H54 (cell line): ENCODE data around the gene INPP5K.
"Not testable (repeated sequence)": the region's sequence is repeated elsewhere in the genome, so short reads cannot be mapped to it uniquely, and the experiment has no call there.

Source experiments
- DNase-seq: peaks from one replicate; pipeline ENCODE4 v3.0.0; 2011; ENCODE audit warnings: low spot score, mixed read lengths; ENCODE audit not compliant: insufficient read length
- FAIRE-seq: peaks from 3 replicates; lab custom pipeline; 2011; peaks lifted over from hg19 to GRCh38; lab: Jason Lieb, UNC
- POLR2A ChIP-seq: IDR thresholded peaks from 2 replicates; pipeline ENCODE4 v1.6.1; 2011; ENCODE audit warnings: low read depth, mild to moderate bottlenecking, low read length

Gene INPP5K

DNA sequence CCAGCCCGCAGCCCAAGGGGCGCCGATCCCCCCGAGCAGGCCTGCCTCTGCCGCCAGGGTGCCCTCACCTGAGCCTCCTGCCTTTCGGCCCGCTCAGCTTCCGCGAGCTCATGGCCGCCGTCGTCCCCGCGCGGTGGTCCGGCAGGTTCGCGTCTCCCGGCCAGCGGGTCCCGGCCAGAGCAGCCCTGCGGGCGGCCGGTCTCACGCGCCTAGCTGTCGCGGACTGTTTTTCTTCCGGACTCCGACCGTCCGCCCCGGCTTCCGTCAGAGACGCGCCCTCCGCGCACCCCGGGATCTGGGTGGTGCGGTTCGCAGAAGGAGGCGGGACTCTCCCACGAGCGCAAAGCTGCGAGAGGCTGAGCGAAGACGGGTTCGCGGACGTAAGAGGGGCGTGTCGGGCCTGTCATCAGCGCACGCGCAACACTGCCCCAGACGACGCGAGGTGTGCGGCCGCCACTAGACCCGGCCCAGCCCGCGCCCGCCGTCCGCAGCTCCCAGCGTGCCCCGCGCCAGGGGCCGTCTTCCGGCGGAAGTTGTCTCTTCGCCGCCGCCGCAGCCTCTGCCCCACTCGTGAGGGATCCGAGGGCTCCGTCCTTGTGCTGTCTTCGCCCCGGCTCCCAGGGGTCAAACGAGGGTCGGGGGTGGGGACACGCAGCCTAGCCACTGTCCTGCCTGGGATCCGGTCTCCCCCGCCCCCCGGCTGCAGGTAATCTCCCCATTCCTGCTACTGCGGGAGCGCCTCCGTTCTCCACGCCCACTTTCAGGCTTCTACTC, at the start of gene INPP5K:
INPP5K (minus strand) TSS at position 225 of the 774 bp plus-strand sequence; CDS start at position 112, 113 bp downstream.
- FAIRE-seq (peak; percentile 52), DNase-seq (peak; percentile 98)
- TF ChIP-seq POLR2A: peak; percentile 73

DNA sequence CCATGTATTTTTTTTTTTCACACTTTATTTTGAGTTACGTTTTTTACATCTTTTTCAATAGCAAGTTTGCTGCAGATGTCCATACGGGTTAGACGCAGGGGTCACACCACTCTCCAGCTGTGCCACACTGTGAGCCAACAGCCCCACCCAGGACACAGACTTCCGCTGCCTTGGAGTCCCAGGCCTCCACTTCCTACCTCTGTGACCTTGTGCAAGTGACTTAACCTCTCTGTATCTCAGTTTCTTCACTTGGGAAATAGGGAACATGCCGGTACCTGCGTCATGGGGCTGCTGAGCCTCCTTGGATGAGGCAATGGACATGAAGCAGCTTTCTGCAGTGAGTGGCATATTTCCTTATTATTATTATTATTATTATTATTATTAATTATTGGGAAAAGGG, 49.5 kb upstream of the INPP5K start:
- FAIRE-seq: no peak
- no peak for DNase-seq
- TF ChIP-seq POLR2A: no peak

DNA sequence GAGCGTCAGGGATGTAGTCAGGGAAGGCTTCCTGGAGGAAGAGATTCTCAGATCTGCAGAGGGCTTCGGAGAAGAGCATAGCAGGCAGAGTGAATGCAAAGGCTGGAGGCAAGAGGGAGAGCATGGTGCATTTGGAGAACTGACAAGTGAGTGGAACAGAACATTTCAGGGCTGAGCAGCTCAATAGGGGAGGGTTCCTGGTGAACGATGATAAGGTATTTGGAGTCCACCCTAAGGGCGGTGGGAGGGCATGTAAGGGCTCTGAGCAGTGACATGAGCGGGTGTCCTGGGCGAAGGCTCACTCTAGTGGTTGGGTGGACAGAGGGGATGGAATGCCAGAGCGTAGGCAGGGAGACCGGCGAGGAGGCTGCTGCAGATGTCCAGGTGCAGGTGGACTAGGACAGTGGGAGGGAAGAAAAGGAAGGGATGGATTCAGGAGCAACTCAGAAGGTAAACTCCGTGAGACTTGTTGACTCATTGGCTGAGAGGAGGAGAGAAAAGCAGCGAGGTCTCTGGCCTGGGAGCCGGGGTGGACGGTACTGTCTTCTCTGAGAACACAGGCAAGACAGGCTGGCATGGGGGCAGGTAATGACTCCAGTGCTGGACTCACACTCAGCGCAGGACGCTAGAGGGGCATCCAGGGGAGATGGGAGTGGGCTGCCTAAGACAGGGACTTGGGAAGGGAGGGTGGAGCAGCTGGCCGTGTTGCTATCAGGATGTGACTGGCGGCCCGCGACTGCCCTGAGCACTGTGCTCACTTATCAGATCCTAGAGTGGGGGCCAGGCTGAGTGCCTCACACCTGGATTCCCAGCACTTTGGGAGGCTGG, 47.6 kb upstream of the INPP5K start:
- FAIRE-seq (no peak), DNase-seq (no peak)
- TF ChIP-seq POLR2A: no peak

DNA sequence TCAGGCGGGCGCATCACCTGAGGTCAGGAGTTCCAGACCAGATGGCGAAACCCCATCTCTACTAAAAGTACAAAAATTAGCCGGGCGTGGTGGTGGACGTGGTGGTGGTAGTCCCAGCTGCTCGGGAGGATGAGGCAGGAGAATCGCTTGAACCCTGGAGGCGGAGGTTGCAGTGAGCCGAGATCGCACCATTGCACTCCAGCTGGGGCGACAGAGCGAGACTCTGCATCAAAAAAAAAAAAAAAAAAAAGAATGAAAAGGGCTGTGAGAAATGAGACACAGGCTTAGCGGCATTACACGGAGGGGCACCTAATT, 47.0 kb upstream of the INPP5K start:
- not testable (repeated sequence) for FAIRE-seq, DNase-seq

DNA sequence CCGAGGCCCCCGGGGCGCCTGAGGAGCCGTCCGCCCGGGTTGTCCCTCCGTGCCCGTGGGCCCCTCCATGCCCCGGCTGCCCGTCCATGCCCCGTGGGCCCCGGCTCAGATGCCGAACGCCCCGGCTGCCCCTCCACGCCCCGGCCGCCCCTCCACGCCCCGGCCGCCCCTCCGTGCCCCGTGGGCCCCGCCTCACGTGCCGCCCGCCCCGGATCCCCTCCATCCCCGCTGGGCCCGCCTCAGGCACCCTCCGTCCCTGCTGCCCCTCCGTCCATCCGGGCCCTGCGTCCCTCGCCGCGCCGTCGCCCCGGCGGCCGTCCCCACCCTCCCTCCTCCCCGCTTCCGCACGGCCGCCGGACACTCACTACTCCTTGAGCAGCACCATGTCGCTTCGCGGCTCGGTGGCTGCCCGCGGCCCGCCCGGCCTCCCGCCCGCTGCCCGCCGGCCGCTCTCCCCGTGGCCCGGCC, 45.8 kb upstream of the INPP5K start:
- DNase-seq: peak; percentile 69
- FAIRE-seq: no peak
- no peak for TF ChIP-seq POLR2A

DNA sequence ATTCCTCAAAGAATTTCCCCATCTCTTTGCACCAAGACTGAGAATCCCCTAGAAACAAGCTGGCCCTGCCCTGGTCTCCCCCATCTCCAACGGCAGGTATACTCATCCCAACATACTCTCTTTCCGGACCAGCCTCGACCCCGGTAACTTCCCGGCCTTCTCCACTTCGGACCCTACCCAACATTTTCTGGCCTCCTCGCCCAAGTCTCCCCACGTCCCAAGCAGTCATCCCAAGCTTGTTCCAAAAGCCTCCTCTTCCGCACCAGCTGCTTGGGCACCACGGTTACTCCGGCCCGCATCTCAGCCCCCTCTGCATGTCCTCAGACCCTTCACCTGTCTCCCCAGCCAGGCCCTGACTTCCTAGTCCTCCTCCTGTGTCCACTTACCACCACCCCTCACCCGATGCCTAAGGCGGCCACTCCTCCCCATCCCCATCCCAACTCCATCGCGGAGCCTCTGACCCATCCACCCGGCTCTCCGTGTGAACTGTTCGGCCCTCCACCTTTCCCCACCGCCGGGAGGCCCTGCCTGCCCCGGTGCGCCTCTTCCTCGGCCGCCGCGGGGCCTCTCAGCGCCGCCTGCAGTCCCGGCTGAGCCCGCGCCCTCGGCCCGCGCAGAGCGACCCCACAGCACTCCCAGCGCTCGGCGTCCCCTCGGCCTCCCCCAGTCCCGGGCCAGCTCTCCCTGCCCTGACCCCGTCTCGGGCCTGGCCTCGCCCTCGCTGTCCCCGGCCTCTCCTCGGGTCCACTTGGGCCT, 45.2 kb upstream of the INPP5K start:
- no peak for DNase-seq
- FAIRE-seq: no peak
- TF ChIP-seq POLR2A: no peak

DNA sequence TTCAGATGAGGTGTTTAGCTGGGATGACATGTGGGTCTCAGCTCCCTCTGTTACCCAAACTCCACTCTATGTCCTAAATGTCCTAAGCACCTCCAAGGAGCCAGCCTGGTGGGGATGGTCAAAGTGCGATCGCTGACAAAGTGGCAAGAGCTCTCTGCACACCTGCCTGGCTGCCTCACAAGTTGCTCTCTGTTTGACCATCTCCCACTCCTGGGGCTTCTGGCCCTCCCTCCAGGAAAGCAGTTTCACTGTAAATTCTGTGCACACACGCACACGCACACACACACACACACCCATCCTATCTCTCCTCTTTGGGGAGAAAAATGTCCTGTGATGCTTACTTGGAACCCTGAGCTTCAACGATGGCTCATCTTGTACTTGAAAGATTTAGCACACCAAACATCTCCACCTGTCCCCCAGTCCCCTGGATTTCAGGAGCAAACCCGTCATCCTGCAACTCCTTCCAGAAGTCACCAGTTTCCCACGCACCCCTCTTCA, 44.5 kb upstream of the INPP5K start:
- TF ChIP-seq POLR2A: no peak
- no peak for DNase-seq
- no peak for FAIRE-seq

DNA sequence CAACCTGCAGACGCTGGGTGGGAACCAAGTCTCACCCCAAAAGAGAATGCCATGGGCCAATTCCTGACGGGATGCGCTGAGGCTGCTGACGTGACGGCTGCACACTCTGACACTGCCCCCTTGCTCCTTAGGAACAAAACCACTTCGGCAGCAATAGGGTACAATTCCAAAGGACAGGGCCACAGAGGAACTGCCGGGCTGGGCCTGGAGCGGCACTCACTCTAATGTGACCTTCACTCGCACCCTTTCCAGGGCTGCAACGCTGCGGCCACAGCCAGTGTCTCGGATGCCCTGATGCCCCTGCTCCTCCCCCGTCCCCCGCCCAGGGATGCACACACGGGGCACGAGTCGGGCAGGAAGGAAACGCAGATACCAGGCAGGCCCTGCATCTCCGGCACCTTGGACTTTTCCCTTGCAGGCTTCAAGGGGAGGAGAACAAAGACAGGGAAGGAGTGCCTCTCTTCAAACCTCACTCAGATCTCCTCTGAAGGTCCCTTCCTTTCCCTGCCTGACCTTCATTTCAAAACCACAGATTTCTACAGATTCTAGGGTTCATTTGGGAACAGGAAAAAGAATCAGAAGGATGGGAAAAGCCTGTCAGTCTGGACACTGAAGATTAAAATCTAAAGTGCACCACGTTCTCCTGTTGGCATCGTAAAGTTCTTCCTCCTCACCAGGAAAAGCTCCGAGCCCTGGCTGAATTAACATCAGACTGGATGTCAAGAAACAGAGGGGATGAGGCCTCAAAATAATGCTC, 43.9 kb upstream of the INPP5K start:
- no peak for DNase-seq
- no peak for TF ChIP-seq POLR2A
- no peak for FAIRE-seq

DNA sequence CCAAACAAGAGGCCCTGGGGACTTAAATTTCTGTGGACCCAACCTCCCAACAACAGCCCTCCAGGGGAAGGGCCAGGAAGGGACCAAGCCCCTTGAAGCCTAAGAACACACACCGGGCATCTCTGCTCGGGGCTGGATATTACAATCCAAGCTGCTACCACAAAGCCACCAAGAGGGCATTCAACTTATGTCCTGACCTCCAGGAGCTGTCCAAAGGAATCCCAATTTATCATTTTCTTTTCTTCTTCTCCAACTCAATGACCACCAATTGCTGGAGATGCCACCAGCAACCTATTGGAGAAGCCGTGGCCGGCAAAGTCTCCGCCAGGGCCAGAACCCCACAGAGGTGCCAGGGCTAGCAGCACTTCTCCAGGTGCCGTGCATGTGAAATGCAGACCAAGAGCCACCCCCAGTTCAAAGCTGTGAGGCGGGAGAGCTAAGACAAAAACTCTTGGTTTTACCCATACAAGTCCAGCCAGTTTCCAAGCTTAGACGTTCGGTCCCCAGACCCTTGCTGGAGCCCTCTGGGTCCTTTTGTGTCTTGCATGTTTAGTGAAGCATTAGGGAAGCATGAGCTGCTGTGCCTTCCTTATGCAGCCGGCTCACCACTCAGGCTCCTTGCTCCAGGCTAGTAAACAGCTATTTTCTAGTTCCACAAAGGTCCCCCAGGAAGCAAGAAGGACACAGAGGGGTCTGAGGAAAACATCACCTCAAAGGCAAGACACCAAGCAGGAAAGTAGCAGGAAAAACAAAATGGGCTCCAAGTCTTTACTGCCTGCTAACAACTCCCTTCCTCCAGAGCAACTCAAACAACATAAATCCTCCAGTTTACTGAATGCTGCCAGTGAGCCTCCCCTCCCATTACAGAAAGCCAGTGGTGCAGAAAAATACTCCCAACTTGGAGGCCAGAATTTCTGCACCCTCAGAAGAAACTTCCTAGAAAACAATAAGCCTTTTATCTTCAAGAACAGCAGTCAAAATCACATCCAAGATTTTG, 42.9 kb upstream of the INPP5K start:
- TF ChIP-seq POLR2A: no peak
- no peak for DNase-seq
- FAIRE-seq: no peak

DNA sequence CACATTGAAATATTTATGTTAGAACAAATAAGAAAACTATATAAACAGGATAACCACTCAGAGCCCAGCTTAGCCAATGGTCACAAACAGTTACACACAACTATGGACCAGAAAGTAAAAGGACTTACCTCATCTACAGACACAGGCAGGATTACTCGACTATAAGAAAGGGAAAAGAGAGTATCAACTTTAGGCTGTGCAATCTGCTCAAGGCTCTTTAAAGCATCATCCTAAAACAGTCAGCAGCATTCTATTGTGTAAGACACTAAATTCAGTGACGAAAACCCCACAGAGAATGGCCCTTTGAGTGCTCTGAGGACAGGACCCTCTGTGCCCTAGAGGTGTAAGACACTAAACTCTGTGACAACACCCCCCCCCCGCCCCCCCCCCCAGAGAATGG, 42.0 kb upstream of the INPP5K start:
- no peak for TF ChIP-seq POLR2A
- no peak for FAIRE-seq
- no peak for DNase-seq

DNA sequence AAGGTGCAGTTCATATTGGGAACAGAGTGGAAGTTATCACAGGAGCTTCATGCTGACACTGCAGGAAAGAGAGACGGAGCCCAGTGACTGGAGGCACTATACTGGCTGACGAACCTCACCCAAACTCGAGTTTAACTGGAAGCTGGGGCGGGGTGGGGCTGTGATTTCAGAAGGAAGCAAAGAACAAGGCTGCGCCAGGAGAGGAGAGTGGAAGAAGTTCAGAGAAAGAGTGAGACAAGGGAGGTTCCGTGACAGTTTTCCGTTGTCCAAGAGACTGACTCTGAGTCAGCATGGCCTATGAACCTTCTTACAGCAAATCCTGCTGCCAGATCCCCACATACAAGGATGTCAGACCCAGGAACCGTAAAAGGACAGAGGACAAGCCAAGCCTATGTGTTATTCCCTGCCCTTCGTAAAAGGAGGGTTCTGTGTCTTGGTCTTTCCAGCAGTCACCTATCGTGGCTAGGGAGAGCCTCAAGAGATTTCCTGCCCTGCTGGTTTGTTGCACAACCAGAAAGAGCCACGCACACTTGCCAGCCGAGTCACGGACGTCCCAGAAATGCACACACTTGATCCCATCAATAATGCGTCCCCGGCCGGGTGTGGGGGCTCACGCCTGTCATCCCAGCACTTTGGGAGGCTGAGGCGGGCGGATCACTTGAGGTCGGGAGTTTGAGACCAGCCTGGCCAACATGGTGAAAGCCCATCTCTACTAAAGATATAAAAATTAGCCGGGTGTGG, 41.1 kb upstream of the INPP5K start:
- FAIRE-seq (no peak), DNase-seq (no peak)
- no peak for TF ChIP-seq POLR2A
